Effector memory CD8-positive, alpha-beta T cell (primary cell): ENCODE results near the gene TMPRSS6.

Experiments
- ATAC-seq: fragments of 150-1000 bp; cut with Tn5 transposase; replicated peaks from 2 replicates; pipeline ENCODE4 v1.10.0; 2021; ENCODE audit warnings: mild to moderate bottlenecking, moderate library complexity
- DNase-seq, 3 experiments: peaks; one replicate each; pipeline ENCODE4 v3.0.0; 2021
- H3K27ac Mint-ChIP-seq, 2 donors: one replicate each; pipeline ENCODE4 v1.8.0; 2022; ENCODE audit warnings: mild to moderate bottlenecking in 2 of 2, mixed read lengths in 2 of 2, moderate library complexity in 2 of 2
- H3K27me3 Mint-ChIP-seq, 2 donors: one replicate each; pipeline ENCODE4 v1.8.0; 2022; ENCODE audit warnings: mixed read lengths in 2 of 2
- H3K36me3 Mint-ChIP-seq: one replicate; pipeline ENCODE4 v1.8.0; 2022; ENCODE audit warnings: mild to moderate bottlenecking, moderate library complexity, mixed read lengths; ENCODE audit not compliant: insufficient read depth
- H3K4me1 Mint-ChIP-seq, 2 donors: one replicate each; pipeline ENCODE4 v1.8.0; 2022; ENCODE audit warnings: low read depth in 2 of 2, mixed read lengths in 2 of 2
- H3K4me3 Mint-ChIP-seq, 2 donors: one replicate each; pipeline ENCODE4 v1.8.0; 2022; ENCODE audit warnings: mild to moderate bottlenecking in 2 of 2, mixed read lengths in 2 of 2, moderate library complexity in 2 of 2
- H3K9me3 Mint-ChIP-seq, 2 donors: one replicate each; pipeline ENCODE4 v1.8.0; 2022; ENCODE audit warnings: mixed read lengths in 2 of 2
- total RNA-seq, 9 experiments: gene quantifications; one replicate each; lab custom pipeline; 2026; lab: John Stamatoyannopoulos, UW

Gene TMPRSS6
- total RNA-seq: 0.17 to 4.0 (median 0.83) reads per million in 9 experiments

- H3K36me3 Mint-ChIP-seq: peaks cover 3% of the 10 kb centered on the region
Observed at GRCh38 chr22:37109242-37109917, at the start of gene TMPRSS6. TMPRSS6 (minus strand) TSS chr22:37109713; CDS start chr22:37103417, 6,296 bp downstream.

DNA sequence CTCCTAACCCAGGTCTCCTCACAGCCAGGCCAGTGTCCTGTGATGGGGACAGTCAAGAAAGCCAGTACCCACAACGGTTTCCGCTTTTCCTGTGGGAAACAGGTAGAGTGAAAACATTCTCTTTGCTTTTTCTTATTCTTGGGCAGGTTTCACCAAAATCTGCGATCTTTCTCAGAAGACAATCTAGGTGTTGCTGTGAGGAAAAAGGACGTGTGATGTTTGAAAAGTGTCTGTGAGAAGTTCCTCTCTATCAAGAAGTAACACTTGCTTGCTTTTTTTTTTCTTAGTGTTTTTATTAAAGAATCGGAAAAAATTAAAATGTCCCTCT lies 49.4 kb upstream of the TMPRSS6 start:
- Mint-ChIP-seq H3K27me3 (no peaks in the 10 kb centered on the region), H3K4me1 (peaks cover 68% of the 10 kb centered on the region in 2 donors), H3K36me3 (peaks cover 19% of the 10 kb centered on the region), H3K4me3 (peak overlapping the region; percentile 21 to 56), H3K27ac (peak overlapping the region; percentile 86 to 90), H3K9me3 (no peaks in the 10 kb centered on the region)
- no peak for ATAC-seq
- no peak for DNase-seq

More at GRCh38 chr22:37109242-37109917, at the start of gene TMPRSS6:
- H3K27me3 Mint-ChIP-seq: no peaks in the 10 kb centered on the region
- ATAC-seq (no peak), DNase-seq (no peak)
- no peak within 1 kb of the TSS for H3K4me3 Mint-ChIP-seq
- no peaks in the 10 kb centered on the region for H3K9me3 Mint-ChIP-seq
- H3K4me1 Mint-ChIP-seq: no peaks in the 10 kb centered on the region
- peak within 1 kb of the TSS in 1 of 2 donors; percentile 75 for H3K27ac Mint-ChIP-seq

DNA sequence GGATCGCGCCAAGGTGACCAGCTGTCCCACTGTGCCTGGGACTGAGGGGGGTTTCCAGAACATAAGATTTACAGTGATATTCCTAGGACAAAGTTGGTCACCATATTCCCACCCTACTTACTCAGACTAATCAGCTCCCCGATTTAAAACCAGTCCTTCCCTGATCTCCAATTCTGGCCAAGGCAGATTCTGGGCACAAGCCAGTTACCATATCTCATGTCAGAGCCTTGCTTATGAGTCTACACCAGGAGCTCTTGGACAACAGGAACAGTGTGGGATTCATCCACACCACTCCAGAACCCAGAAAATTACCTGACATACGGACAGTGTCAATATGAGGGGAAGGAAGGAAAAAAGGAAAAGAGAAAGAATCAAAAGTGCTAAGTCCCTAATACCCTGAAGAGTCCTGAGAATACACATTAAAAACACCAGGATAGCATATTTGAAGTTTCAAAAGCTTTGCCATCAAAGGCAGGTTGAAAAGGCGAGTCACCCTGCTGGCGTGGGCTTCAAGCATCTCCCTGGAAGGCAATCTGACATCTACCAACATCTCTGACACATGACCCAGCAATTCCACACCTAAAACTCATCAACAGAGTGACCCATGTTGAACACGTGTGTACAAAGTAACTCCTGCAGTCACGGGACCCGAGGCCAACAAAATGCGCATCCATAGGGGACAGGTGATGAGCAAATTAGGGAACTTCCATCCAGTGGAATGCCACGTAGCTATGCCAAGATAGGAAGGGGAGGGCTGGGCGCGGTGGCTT lies 48.2 kb upstream of the TMPRSS6 start:
- peaks cover 56 to 57% of the 10 kb centered on the region in 2 donors for H3K4me1 Mint-ChIP-seq
- H3K9me3 Mint-ChIP-seq: no peaks in the 10 kb centered on the region
- H3K27ac Mint-ChIP-seq: peak overlapping the region; percentile 86 to 90
- H3K36me3 Mint-ChIP-seq: peaks cover 10% of the 10 kb centered on the region
- H3K27me3 Mint-ChIP-seq: no peaks in the 10 kb centered on the region
- ATAC-seq: no peak
- DNase-seq: no peak
- H3K4me3 Mint-ChIP-seq: peak overlapping the region in 1 of 2 donors; percentile 24

GRCh38 chr22:37156686-37157435 lies 47.3 kb upstream of the TMPRSS6 start:
- DNase-seq (no peak), ATAC-seq (no peak)
- peaks cover 8% of the 10 kb centered on the region for H3K36me3 Mint-ChIP-seq
- H3K4me3 Mint-ChIP-seq: peak overlapping the region in 1 of 2 donors; percentile 24
- H3K4me1 Mint-ChIP-seq: peaks cover 47 to 54% of the 10 kb centered on the region in 2 donors
- peak overlapping the region; percentile 86 to 90 for H3K27ac Mint-ChIP-seq
- no peaks in the 10 kb centered on the region for H3K27me3 Mint-ChIP-seq
- no peaks in the 10 kb centered on the region for H3K9me3 Mint-ChIP-seq

DNA sequence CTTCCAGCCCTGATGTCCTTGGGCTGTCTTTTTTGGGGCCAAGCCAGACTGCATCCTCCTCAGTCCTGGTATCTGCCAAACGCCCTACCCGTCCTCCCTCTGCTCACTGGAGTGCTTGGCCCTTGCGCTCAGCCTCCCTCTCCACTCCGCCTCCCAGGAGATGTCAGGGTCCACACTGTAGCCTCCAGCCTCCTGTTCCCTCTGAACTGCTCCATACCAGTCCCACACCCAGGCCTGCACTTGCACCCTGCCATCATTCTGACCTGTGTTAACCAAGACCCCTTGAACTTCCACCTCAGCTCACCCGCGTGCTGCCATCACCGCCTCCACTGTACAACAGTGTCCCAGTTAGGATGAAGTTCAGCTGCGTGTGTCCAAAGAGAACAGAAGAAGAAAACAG lies 46.5 kb upstream of the TMPRSS6 start:
- Mint-ChIP-seq H3K4me1 (peaks cover 45 to 54% of the 10 kb centered on the region in 2 donors), H3K27ac (peak overlapping the region; percentile 78 to 86), H3K9me3 (no peaks in the 10 kb centered on the region), H3K4me3 (peak overlapping the region in 1 of 2 donors; percentile 11), H3K27me3 (no peaks in the 10 kb centered on the region), H3K36me3 (peaks cover 8% of the 10 kb centered on the region)
- DNase-seq (no peak), ATAC-seq (no peak)

DNA sequence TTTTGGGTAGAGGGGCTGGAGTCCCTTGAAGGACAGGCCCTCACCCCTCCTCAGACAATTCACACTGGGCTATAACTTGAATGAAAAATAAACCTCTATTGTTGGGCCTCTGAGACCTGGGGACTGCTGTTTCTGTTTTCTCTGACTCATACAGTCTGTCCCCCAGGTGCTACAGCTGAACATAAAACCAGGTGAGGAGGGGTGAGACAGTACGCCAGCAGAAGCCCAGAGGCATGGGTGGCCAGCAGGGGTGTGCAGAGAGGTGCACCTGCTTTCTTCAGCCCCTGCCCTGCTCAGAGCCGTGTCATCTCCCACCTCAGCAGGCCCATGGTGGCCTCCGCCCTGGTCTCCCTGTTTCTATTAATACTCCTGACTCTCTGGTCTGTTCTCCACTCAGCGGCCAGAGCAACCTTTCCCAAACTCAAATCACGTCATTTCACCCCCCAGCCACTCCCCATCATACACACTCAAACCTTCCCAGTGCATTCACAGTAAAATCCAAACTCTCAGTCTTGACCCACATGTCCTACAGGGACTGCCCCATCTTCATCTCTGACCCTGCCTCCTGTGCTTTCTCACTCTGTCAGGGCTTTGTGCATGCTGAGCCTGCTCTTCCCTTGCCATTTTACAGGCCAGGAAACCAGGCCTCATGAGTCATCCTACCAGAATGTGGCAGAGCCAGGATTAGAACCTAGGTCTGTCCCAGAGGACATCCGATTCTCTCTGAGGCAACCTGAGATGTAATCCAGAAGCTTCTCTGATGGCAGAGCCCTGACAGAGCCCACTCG lies 45.6 kb upstream of the TMPRSS6 start:
- no peaks in the 10 kb centered on the region for H3K9me3 Mint-ChIP-seq
- no peak for DNase-seq
- no peak for ATAC-seq
- no peaks in the 10 kb centered on the region for H3K27me3 Mint-ChIP-seq
- H3K4me1 Mint-ChIP-seq: peaks cover 47 to 57% of the 10 kb centered on the region in 2 donors
- H3K27ac Mint-ChIP-seq: peak overlapping the region; percentile 78 to 86
- H3K4me3 Mint-ChIP-seq: no peak overlapping the region
- H3K36me3 Mint-ChIP-seq: peaks cover 9% of the 10 kb centered on the region

- no peak for ATAC-seq
- peaks cover 45 to 50% of the 10 kb centered on the region in 2 donors for H3K4me1 Mint-ChIP-seq
- no peak overlapping the region for H3K4me3 Mint-ChIP-seq
- no peak for DNase-seq
- H3K36me3 Mint-ChIP-seq: peaks cover 21% of the 10 kb centered on the region
- H3K9me3 Mint-ChIP-seq: no peaks in the 10 kb centered on the region
- H3K27me3 Mint-ChIP-seq: no peaks in the 10 kb centered on the region
- H3K27ac Mint-ChIP-seq: no peak overlapping the region
Observed at GRCh38 chr22:37153901-37154300, 44.4 kb upstream of the TMPRSS6 start.

DNA sequence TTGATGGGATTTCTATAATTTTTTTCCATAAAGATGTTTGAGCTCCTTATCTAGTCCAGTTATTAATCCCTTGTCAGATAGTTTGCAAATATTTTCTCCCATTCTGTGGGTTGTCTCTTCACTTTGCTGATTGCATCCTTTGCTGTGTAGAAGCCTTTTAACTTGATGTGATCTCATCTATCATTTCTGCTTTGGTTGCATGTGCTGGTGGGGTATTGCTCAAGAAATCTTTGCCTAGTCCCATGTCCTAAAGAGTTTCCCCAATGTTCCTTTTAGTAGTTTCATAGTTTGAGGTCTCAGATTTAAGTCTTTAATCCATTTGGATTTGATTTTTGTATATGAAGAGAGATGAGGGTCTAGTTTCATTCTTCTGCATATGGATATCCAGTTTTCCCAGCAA lies 41.9 kb upstream of the TMPRSS6 start:
- H3K9me3 Mint-ChIP-seq: no peaks in the 10 kb centered on the region

GRCh38 chr22:37150701-37151100 lies 41.2 kb upstream of the TMPRSS6 start:
- Mint-ChIP-seq H3K27ac (peak overlapping the region; percentile 92 to 96), H3K4me3 (peak overlapping the region; percentile 87 to 92), H3K9me3 (no peaks in the 10 kb centered on the region)

More for the DNA sequence above, 41.9 kb upstream of the TMPRSS6 start:
- DNase-seq (no peak), ATAC-seq (no peak)
- peak overlapping the region; percentile 92 to 96 for H3K27ac Mint-ChIP-seq
- peak overlapping the region in 1 of 2 donors; percentile 92 for H3K4me3 Mint-ChIP-seq
- H3K27me3 Mint-ChIP-seq: no peaks in the 10 kb centered on the region
- peaks cover 57 to 63% of the 10 kb centered on the region in 2 donors for H3K4me1 Mint-ChIP-seq
- peaks cover 45% of the 10 kb centered on the region for H3K36me3 Mint-ChIP-seq

GRCh38 chr22:37148742-37149665 lies 39.5 kb upstream of the TMPRSS6 start:
- peaks cover 64 to 69% of the 10 kb centered on the region in 2 donors for H3K4me1 Mint-ChIP-seq
- no peak for ATAC-seq
- no peaks in the 10 kb centered on the region for H3K27me3 Mint-ChIP-seq

More at GRCh38 chr22:37150701-37151100, 41.2 kb upstream of the TMPRSS6 start:
- Mint-ChIP-seq H3K4me1 (peaks cover 60 to 65% of the 10 kb centered on the region in 2 donors), H3K36me3 (peaks cover 51% of the 10 kb centered on the region), H3K27me3 (no peaks in the 10 kb centered on the region)
- DNase-seq: no peak
- ATAC-seq: no peak

GRCh38 chr22:37148031-37148651 lies 38.6 kb upstream of the TMPRSS6 start:
- peak; percentile 9 for ATAC-seq
- Mint-ChIP-seq H3K36me3 (peaks cover 74% of the 10 kb centered on the region), H3K4me3 (peak overlapping the region; percentile 87 to 92), H3K9me3 (no peaks in the 10 kb centered on the region), H3K27ac (peak overlapping the region; percentile 92 to 96), H3K27me3 (no peaks in the 10 kb centered on the region), H3K4me1 (peaks cover 71 to 78% of the 10 kb centered on the region in 2 donors)
- DNase-seq: peak in 1 of 3 experiments; percentile 22

More at GRCh38 chr22:37148742-37149665, 39.5 kb upstream of the TMPRSS6 start:
- no peaks in the 10 kb centered on the region for H3K9me3 Mint-ChIP-seq
- peaks cover 68% of the 10 kb centered on the region for H3K36me3 Mint-ChIP-seq
- H3K4me3 Mint-ChIP-seq: peak overlapping the region; percentile 87 to 92
- H3K27ac Mint-ChIP-seq: peak overlapping the region; percentile 92 to 96
- DNase-seq: no peak
